ENCODE data around the gene ILDR2.

- no peak for TF ChIP-seq CTCF (IDR thresholded peaks at IDR 0.05)
- TF ChIP-seq POLR2A (IDR thresholded peaks at IDR 0.05): no peak
These were observed at the start of gene ILDR2 for GRCh38 chr1:166975361-166976129.
